ENCODE results near the gene P3R3URF. TPM values are rescaled to one million over a fixed set of nuclear protein-coding genes. Genes with fewer than 3 reads are reported as not detected.

P3R3URF gene
- total and polyA plus RNA-seq, 9 of the 15 experiments (the other 6 are each of a cell fraction or from before 2014, with no cell fraction given): not detected

DNA sequence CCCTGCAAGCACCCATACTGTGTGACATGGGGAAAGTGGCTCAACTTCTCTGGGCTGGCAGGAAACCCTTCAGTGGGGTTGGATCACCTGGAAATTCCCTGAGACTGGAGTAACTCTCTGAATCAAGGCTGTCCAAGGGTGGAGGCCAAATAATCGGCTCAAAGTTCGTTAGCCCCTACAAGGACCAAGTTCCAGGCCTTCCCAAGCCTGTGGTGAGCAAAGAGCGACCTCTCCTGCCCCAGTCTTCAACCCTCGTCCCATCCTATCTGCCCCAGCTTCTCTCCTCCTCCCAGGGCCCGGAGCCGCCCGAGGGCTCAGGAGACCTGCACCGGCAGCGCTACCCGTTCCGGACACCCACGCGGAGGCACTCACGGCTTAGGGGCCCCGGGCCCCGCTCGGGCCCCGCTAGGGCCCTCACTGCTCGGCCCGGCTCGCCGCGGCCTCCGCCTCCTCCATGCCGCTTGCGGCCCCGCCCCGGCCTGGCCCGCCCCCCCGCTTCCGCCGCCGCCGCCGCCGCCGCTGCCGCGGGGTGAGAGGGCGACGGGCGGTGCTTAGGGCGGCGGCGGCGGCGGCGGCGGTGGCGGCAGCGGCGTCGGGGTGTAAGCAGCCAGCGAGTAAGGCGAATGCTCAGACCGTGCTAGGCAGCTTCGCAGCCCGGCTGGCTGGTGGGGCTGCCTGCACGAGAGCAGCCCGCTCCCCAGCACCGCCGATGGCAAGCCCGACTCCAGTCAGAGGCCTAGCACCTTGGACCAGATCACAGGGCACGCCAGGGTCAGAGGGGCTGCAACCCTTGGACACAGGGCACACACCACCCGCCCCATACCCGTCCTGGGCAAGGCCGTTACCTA is 21.9 kb upstream of the P3R3URF start, which contains the start of gene POMGNT1 (continued):
- TF ChIP-seq, protein P1, sequence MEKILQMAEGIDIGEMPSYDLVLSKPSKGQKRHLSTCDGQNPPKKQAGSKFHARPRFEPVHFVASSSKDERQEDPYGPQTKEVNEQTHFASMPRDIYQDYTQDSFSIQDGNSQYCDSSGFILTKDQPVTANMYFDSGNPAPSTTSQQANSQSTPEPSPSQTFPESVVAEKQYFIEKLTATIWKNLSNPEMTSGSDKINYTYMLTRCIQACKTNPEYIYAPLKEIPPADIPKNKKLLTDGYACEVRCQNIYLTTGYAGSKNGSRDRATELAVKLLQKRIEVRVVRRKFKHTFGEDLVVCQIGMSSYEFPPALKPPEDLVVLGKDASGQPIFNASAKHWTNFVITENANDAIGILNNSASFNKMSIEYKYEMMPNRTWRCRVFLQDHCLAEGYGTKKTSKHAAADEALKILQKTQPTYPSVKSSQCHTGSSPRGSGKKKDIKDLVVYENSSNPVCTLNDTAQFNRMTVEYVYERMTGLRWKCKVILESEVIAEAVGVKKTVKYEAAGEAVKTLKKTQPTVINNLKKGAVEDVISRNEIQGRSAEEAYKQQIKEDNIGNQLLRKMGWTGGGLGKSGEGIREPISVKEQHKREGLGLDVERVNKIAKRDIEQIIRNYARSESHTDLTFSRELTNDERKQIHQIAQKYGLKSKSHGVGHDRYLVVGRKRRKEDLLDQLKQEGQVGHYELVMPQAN (IDR thresholded peaks at IDR 0.05; ENCODE audit: borderline replicate concordance): peak; percentile 31; the same call in 1 of the 2 replicates
- TF ChIP-seq POLR2B (IDR thresholded peaks at IDR 0.05; ENCODE audit: low read depth, partially characterized antibody) (peak; percentile 68), SUPT5H (IDR thresholded peaks at IDR 0.05) (peak; percentile 80), RAD51 (IDR thresholded peaks at IDR 0.05; ENCODE audit: borderline replicate concordance, low read depth) (no peak), MYBL2 (IDR thresholded peaks at IDR 0.05; ENCODE audit: low read depth) (no peak), MYBL2 (CRISPR knock-in tag; IDR thresholded peaks at IDR 0.05; ENCODE audit: borderline replicate concordance) (no peak), PHF20 (IDR thresholded peaks at IDR 0.05; ENCODE audit: partially characterized antibody) (peak; percentile 74), CBX3 (IDR thresholded peaks at IDR 0.05; ENCODE audit: borderline replicate concordance in 1 of 2, low read length in 2 of 2) (0 out of 3 replicates have a peak, but pooled peaks of 1 of the 2 experiments have one; percentile 35), ZBTB8A (IDR thresholded peaks at IDR 0.05; ENCODE audit: partially characterized antibody) (no peak), NONO (IDR thresholded peaks at IDR 0.05; ENCODE audit: low read depth in 2 of 2, low read length in 1 of 2) (peak in 1 of 2 experiments; percentile 54; a peak in 1 of 4 replicates), PTBP1 (IDR thresholded peaks at IDR 0.05; ENCODE audit: low read depth, low read length) (peak; percentile 90), MIER1 (IDR thresholded peaks at IDR 0.05; ENCODE audit: low read depth) (0 out of 2 replicates have a peak, but pooled peaks have one; percentile 29), ESRRA (IDR thresholded peaks at IDR 0.05; ENCODE audit: borderline replicate concordance, low read depth) (peak; percentile 57; the same call in 1 of the 2 replicates), RBM39 (optimal IDR thresholded peaks at IDR 0.05; ENCODE audit: low read depth, low read length) (no peak), KDM5B (IDR thresholded peaks at IDR 0.05; ENCODE audit: insufficient replicate concordance, low read depth, low read length) (peak; percentile 91), RFX7 (CRISPR knock-in tag; IDR thresholded peaks at IDR 0.05) (no peak), ZBTB17 (CRISPR knock-in tag; IDR thresholded peaks at IDR 0.05) (peak; percentile 48; the same call in 1 of the 2 replicates), ZNF24 (IDR thresholded peaks at IDR 0.05) (no peak)
- TF ChIP-seq, protein P2, sequence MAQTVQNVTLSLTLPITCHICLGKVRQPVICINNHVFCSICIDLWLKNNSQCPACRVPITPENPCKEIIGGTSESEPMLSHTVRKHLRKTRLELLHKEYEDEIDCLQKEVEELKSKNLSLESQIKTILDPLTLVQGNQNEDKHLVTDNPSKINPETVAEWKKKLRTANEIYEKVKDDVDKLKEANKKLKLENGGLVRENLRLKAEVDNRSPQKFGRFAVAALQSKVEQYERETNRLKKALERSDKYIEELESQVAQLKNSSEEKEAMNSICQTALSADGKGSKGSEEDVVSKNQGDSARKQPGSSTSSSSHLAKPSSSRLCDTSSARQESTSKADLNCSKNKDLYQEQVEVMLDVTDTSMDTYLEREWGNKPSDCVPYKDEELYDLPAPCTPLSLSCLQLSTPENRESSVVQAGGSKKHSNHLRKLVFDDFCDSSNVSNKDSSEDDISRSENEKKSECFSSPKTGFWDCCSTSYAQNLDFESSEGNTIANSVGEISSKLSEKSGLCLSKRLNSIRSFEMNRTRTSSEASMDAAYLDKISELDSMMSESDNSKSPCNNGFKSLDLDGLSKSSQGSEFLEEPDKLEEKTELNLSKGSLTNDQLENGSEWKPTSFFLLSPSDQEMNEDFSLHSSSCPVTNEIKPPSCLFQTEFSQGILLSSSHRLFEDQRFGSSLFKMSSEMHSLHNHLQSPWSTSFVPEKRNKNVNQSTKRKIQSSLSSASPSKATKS (CRISPR knock-in tag; IDR thresholded peaks at IDR 0.05): no peak
- TF ChIP-seq, protein P3, sequence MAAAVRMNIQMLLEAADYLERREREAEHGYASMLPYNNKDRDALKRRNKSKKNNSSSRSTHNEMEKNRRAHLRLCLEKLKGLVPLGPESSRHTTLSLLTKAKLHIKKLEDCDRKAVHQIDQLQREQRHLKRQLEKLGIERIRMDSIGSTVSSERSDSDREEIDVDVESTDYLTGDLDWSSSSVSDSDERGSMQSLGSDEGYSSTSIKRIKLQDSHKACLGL (CRISPR knock-in tag; IDR thresholded peaks at IDR 0.05; ENCODE audit: borderline replicate concordance, poor library complexity, severe bottlenecking): peak; percentile 19
- TF ChIP-seq, protein P4, sequence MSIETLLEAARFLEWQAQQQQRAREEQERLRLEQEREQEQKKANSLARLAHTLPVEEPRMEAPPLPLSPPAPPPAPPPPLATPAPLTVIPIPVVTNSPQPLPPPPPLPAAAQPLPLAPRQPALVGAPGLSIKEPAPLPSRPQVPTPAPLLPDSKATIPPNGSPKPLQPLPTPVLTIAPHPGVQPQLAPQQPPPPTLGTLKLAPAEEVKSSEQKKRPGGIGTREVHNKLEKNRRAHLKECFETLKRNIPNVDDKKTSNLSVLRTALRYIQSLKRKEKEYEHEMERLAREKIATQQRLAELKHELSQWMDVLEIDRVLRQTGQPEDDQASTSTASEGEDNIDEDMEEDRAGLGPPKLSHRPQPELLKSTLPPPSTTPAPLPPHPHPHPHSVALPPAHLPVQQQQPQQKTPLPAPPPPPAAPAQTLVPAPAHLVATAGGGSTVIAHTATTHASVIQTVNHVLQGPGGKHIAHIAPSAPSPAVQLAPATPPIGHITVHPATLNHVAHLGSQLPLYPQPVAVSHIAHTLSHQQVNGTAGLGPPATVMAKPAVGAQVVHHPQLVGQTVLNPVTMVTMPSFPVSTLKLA (conservative IDR thresholded peaks at IDR 0.05): peak in 1 of 2 experiments; percentile 6; a peak in 1 of 4 replicates
